Activated CD8-positive, alpha-beta T cell treated with anti-CD3 and anti-CD28 coated beads, Interleukin-2, amount 10 ng/mL, durations not matched to agents 7 days and 5 days (primary cell): Measurements from ENCODE around the gene KRTAP4-16. TPM values are rescaled to one million over a fixed set of nuclear protein-coding genes. Genes with fewer than 3 reads are reported as not detected.

Source experiments
- total RNA-seq, 2 experiments: library from RNA; stranded (reverse); gene quantifications; one replicate each; pipeline ENCODE4 v1.2.3, GENCODE V29; 2021

Gene KRTAP4-16
- total RNA-seq, 2 experiments from 2014 or later = not detected

Other genes with a start within 250 kb of the KRTAP4-16 start
- gene KRT12, start 235.0 kb downstream of the KRTAP4-16 start, total RNA-seq = not detected
- not detected for gene KRT20, start 217.0 kb downstream of the KRTAP4-16 start, total RNA-seq
- gene KRT23, start 164.6 kb downstream of the KRTAP4-16 start, total RNA-seq = not detected
- gene KRT39, start 135.3 kb downstream of the KRTAP4-16 start, total RNA-seq = not detected
- gene KRT40, start 117.9 kb downstream of the KRTAP4-16 start, total RNA-seq = not detected
- not detected for gene KRTAP3-3, start 108.0 kb downstream of the KRTAP4-16 start, total RNA-seq
- not detected for gene KRTAP3-2, start 102.3 kb downstream of the KRTAP4-16 start, total RNA-seq
- not detected for gene KRTAP3-1, start 93.1 kb downstream of the KRTAP4-16 start, total RNA-seq
- not detected for gene KRTAP1-5, start 75.0 kb downstream of the KRTAP4-16 start, total RNA-seq
- not detected for gene KRTAP1-4, start 72.0 kb downstream of the KRTAP4-16 start, total RNA-seq
- gene KRTAP1-3, start 67.3 kb downstream of the KRTAP4-16 start, total RNA-seq = not detected
- not detected for gene KRTAP1-1, start 60.8 kb downstream of the KRTAP4-16 start, total RNA-seq
- gene KRTAP2-1, start 54.9 kb downstream of the KRTAP4-16 start, total RNA-seq = not detected
- not detected for gene KRTAP2-2, start 47.0 kb downstream of the KRTAP4-16 start, total RNA-seq
- not detected for gene KRTAP2-3, start 42.1 kb downstream of the KRTAP4-16 start, total RNA-seq
- not detected for gene KRTAP2-4, start 36.3 kb downstream of the KRTAP4-16 start, total RNA-seq
- not detected for gene KRTAP4-7, start 18.1 kb downstream of the KRTAP4-16 start, total RNA-seq
- gene KRTAP4-8, start 4.1 kb downstream of the KRTAP4-16 start, total RNA-seq = not detected
- not detected for gene KRTAP4-9, start 3.2 kb upstream of the KRTAP4-16 start, total RNA-seq
- not detected for gene KRTAP4-11, start 16.2 kb upstream of the KRTAP4-16 start, total RNA-seq
- not detected for gene KRTAP4-12, start 22.0 kb upstream of the KRTAP4-16 start, total RNA-seq
- not detected for gene KRTAP4-6, start 38.3 kb upstream of the KRTAP4-16 start, total RNA-seq
- not detected for gene KRTAP4-5, start 47.6 kb upstream of the KRTAP4-16 start, total RNA-seq
- not detected for gene KRTAP4-4, start 58.5 kb upstream of the KRTAP4-16 start, total RNA-seq
- gene KRTAP4-3, start 66.0 kb upstream of the KRTAP4-16 start, total RNA-seq = not detected
- not detected for gene KRTAP4-2, start 76.0 kb upstream of the KRTAP4-16 start, total RNA-seq
- not detected for gene KRTAP4-1, start 82.7 kb upstream of the KRTAP4-16 start, total RNA-seq
- not detected for gene KRTAP9-1, start 87.7 kb upstream of the KRTAP4-16 start, total RNA-seq
- gene KRTAP9-2, start 124.4 kb upstream of the KRTAP4-16 start, total RNA-seq = not detected
- not detected for gene KRTAP9-3, start 130.2 kb upstream of the KRTAP4-16 start, total RNA-seq
- not detected for gene KRTAP9-8, start 135.8 kb upstream of the KRTAP4-16 start, total RNA-seq
- gene KRTAP9-4, start 147.5 kb upstream of the KRTAP4-16 start, total RNA-seq = not detected
- gene KRTAP9-9, start 153.2 kb upstream of the KRTAP4-16 start, total RNA-seq = not detected
- not detected for gene KRTAP9-6, start 163.2 kb upstream of the KRTAP4-16 start, total RNA-seq
- gene KRTAP9-7, start 173.5 kb upstream of the KRTAP4-16 start, total RNA-seq = not detected
- not detected for gene KRTAP29-1, start 200.6 kb upstream of the KRTAP4-16 start, total RNA-seq
- gene KRTAP16-1, start 207.1 kb upstream of the KRTAP4-16 start, total RNA-seq = not detected
- gene KRTAP17-1, start 213.5 kb upstream of the KRTAP4-16 start, total RNA-seq = not detected
- gene KRT33A, start 248.6 kb upstream of the KRTAP4-16 start, total RNA-seq = not detected